Nephron progenitor cell (in vitro differentiated cells): ENCODE measurements around the gene MAP3K5.

Experiments used
- DNase-seq: peaks from one replicate; pipeline ENCODE4 v3.0.0; 2021
- H3K27ac Mint-ChIP-seq: 2 replicates; pipeline ENCODE4 v1.8.0; 2021; ENCODE audit warnings: mild to moderate bottlenecking, moderate library complexity, mixed read lengths
- H3K27me3 Mint-ChIP-seq: 2 replicates; pipeline ENCODE4 v1.8.0; 2021; ENCODE audit warnings: mild to moderate bottlenecking, low read depth, mixed read lengths; ENCODE audit not compliant: poor library complexity
- H3K36me3 Mint-ChIP-seq: 2 replicates; pipeline ENCODE4 v1.8.0; 2021; ENCODE audit warnings: low read depth, mixed read lengths
- H3K4me1 Mint-ChIP-seq: 2 replicates; pipeline ENCODE4 v1.8.0; 2021; ENCODE audit warnings: mixed read lengths
- H3K4me3 Mint-ChIP-seq: 2 replicates; pipeline ENCODE4 v1.8.0; 2021; ENCODE audit warnings: mild to moderate bottlenecking, moderate library complexity, mixed read lengths
- H3K9me3 Mint-ChIP-seq: 2 replicates; pipeline ENCODE4 v1.8.0; 2021; ENCODE audit warnings: mild to moderate bottlenecking, moderate library complexity, mixed read lengths
- CTCF ChIP-seq: fragments of 200-600 bp; sonication (generic); IDR thresholded peaks from 2 replicates; pipeline ENCODE4 v1.5.0; 2021; ENCODE audit warnings: antibody characterized with exemption

The MAP3K5 gene

GRCh38 chr6:136549300-136550044 lies 242.8 kb downstream of the MAP3K5 start:
- Mint-ChIP-seq H3K4me3 (peak overlapping the region; percentile 82), H3K27me3 (peaks cover 86% of the 10 kb centered on the region), H3K27ac (no peak overlapping the region), H3K4me1 (peaks cover 21% of the 10 kb centered on the region), H3K9me3 (no peaks in the 10 kb centered on the region), H3K36me3 (no peaks in the 10 kb centered on the region)
- DNase-seq = peak; percentile 25
- TF ChIP-seq CTCF = no peak

DNA sequence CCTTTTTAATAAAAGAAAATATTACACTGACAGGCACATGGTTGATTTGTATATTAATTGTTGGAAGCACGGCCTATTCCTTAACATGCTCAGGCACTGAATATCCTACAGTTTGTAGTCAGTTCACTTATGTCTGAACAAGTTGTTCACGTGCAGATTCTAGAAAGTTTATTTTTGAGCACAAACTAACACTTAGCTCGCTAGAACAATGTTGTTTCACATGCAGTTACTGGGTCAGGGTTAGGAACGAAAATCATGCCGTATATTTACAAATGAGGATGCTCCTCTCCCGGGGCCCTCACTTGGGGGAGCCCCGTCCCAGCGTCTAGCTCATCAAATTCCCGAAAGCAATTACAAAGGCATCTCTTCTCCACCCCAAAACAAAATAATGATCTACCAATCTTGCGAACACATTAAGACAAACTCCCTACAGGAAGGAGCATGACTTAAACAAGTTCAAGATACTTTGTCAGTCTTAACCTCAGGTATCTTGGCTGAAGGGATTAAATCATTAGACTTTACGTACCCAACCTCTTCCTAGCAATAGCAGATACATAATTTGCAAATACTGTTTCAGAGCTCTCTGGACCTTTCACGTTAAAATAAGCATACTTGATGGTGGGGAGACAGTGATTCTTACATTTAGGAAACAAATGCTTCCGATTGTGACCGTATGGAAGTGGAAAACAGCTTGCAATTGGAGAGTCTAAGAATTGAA lies 243.5 kb downstream of the MAP3K5 start:
- peaks cover 88% of the 10 kb centered on the region for H3K27me3 Mint-ChIP-seq

GRCh38 chr6:136547871-136548270 lies 244.4 kb downstream of the MAP3K5 start:
- Mint-ChIP-seq H3K27me3 (peaks cover 86% of the 10 kb centered on the region), H3K4me3 (no peak overlapping the region), H3K36me3 (no peaks in the 10 kb centered on the region), H3K9me3 (no peaks in the 10 kb centered on the region), H3K27ac (no peak overlapping the region), H3K4me1 (peaks cover 21% of the 10 kb centered on the region)
- DNase-seq = no peak
- no peak for TF ChIP-seq CTCF

More for the DNA sequence above, 243.5 kb downstream of the MAP3K5 start:
- peaks cover 21% of the 10 kb centered on the region for H3K4me1 Mint-ChIP-seq
- no peak overlapping the region for H3K27ac Mint-ChIP-seq
- no peak for DNase-seq
- TF ChIP-seq CTCF = no peak
- H3K9me3 Mint-ChIP-seq = no peaks in the 10 kb centered on the region
- peak overlapping the region; percentile 82 for H3K4me3 Mint-ChIP-seq
- no peaks in the 10 kb centered on the region for H3K36me3 Mint-ChIP-seq

DNA sequence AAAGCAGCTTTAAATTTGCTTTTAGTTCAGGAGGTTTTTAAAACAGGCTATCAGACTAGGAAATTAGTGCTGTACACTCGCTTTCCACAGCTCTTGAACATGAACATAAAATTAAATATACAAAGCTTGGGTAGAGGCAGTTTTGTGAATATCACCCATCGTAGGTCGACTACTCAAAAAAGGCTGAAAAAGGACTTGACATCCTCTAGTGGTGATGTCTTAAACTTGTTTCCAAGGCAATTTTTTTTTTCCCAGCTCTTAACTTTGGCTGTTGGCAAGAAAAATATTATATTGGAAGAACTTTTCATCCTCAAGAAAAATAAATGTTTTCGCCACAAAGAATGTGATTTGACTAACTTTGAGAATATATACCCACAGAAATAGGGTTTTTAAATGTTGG lies 244.9 kb downstream of the MAP3K5 start:
- no peak overlapping the region for H3K4me3 Mint-ChIP-seq

GRCh38 chr6:136546331-136546730 lies 245.9 kb downstream of the MAP3K5 start:
- no peak for DNase-seq
- Mint-ChIP-seq H3K36me3 (no peaks in the 10 kb centered on the region), H3K4me3 (no peak overlapping the region), H3K27me3 (peaks cover 75% of the 10 kb centered on the region), H3K4me1 (peaks cover 18% of the 10 kb centered on the region), H3K9me3 (no peaks in the 10 kb centered on the region), H3K27ac (no peak overlapping the region)
- no peak for TF ChIP-seq CTCF

More for the DNA sequence above, 244.9 kb downstream of the MAP3K5 start:
- peaks cover 21% of the 10 kb centered on the region for H3K4me1 Mint-ChIP-seq
- peaks cover 85% of the 10 kb centered on the region for H3K27me3 Mint-ChIP-seq
- no peaks in the 10 kb centered on the region for H3K36me3 Mint-ChIP-seq
- DNase-seq = no peak
- peak; percentile 63 for TF ChIP-seq CTCF
- no peaks in the 10 kb centered on the region for H3K9me3 Mint-ChIP-seq
- H3K27ac Mint-ChIP-seq = no peak overlapping the region
